ENCODE results near the gene SLC16A4. TPM values are rescaled to one million over a fixed set of nuclear protein-coding genes. Genes with fewer than 3 reads are reported as not detected.
A peak's percentile ranks its signal among the peaks of the same experiment; 100 is the strongest.

Gene SLC16A4
- total and polyA plus RNA-seq, 12 donors, result 1.3 to 3.5 (median 2.4) TPM

DNA sequence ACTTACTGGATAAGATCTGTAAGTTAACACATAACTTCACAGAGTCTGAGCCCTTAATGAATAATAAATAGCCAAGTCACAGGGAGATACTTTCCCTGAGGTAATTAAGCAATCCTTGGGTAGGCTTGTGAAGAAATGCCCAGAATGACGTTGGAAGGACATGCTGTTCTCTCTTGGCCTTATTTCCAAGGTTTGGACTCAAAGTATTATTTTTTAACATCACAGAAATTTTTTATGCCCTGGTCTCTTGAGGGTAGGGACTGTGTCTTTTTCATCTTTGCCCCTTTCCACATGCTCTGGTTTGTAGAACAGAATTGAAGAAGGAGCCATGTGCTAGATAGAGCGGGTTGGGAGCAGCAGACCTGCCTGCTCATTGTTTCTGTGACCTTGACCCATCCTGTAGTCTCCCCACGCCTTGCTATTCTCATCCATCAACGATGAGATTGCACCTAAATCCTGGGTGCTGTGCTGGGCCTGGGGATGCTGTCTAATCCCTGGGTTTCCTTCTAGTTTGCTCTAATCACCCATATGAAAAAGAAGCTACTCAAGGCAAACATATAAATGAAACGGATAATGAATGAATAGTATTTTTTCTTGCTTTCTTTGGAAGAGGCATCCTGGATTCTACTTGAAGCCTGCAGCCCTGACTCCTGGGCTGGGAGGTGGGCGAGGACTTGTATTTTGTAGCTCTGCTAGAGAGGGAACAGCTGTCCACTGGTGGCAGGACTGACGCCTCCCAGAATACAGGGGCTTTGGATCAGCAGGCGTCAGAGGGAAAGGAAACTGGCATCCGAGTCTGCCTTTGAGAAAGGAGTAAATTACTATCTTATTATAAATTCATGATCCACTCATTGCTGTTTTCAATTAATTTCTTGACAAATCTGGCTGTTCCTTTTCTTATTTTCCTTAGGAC, 34.1 kb upstream of the SLC16A4 start:
- H3K27me3 ChIP-seq, result no peaks in the 10 kb centered on the region
- TF ChIP-seq, protein P1, sequence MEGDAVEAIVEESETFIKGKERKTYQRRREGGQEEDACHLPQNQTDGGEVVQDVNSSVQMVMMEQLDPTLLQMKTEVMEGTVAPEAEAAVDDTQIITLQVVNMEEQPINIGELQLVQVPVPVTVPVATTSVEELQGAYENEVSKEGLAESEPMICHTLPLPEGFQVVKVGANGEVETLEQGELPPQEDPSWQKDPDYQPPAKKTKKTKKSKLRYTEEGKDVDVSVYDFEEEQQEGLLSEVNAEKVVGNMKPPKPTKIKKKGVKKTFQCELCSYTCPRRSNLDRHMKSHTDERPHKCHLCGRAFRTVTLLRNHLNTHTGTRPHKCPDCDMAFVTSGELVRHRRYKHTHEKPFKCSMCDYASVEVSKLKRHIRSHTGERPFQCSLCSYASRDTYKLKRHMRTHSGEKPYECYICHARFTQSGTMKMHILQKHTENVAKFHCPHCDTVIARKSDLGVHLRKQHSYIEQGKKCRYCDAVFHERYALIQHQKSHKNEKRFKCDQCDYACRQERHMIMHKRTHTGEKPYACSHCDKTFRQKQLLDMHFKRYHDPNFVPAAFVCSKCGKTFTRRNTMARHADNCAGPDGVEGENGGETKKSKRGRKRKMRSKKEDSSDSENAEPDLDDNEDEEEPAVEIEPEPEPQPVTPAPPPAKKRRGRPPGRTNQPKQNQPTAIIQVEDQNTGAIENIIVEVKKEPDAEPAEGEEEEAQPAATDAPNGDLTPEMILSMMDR (IDR thresholded peaks at IDR 0.05), result no peak
- H3K4me1 ChIP-seq, result peaks cover 0 to 20% (median 11%) of the 10 kb centered on the region in 9 donors
- no peaks in the 10 kb centered on the region for H3K9me3 ChIP-seq
- H3K4me3 ChIP-seq, result no peak overlapping the region
- intact Hi-C loops (cut with DNase I), result no loop called here
- DNase-seq (peak in 1 of 2 donors; percentile 17), ATAC-seq (peak in 7 of 8 donors; percentile 32 to 59 (median 49))
- H3K36me3 ChIP-seq, result no peaks in the 10 kb centered on the region
- WGBS, 2 donors, result 61 to 73% methylated on average over 9 of the region's 9 CpGs
- peak overlapping the region in 9 of 10 donors; percentile 21 to 82 (median 48) for H3K27ac ChIP-seq

GRCh38 chr1:110420874-110421793, 30.3 kb upstream of the SLC16A4 start:
- DNase-seq, result no peak
- H3K9me3 ChIP-seq, result no peaks in the 10 kb centered on the region
- 67 to 82% methylated on average over 2 of the region's 2 CpGs for WGBS, 2 donors
- TF ChIP-seq, protein P1 (IDR thresholded peaks at IDR 0.05), result no peak
- H3K36me3 ChIP-seq, result no peaks in the 10 kb centered on the region
- no peak overlapping the region for H3K27ac ChIP-seq
- no peak overlapping the region for H3K4me3 ChIP-seq
- peak in 1 of 8 donors; percentile 50 for ATAC-seq
- intact Hi-C loops (cut with DNase I), result no loop called here
- H3K4me1 ChIP-seq, result peaks cover 0 to 20% (median 11%) of the 10 kb centered on the region in 9 donors
- H3K27me3 ChIP-seq, result no peaks in the 10 kb centered on the region

GRCh38 chr1:110420023-110420662, 29.3 kb upstream of the SLC16A4 start:
- H3K4me1 ChIP-seq, result peaks cover 0 to 17% (median 6%) of the 10 kb centered on the region in 9 donors
- intact Hi-C loops (cut with DNase I), result no loop called here
- H3K4me3 ChIP-seq, result no peak overlapping the region
- no peaks in the 10 kb centered on the region for H3K36me3 ChIP-seq
- H3K9me3 ChIP-seq, result no peaks in the 10 kb centered on the region
- H3K27me3 ChIP-seq, result no peaks in the 10 kb centered on the region
- ATAC-seq, result peak in 1 of 8 donors; percentile 13
- TF ChIP-seq, protein P1 (IDR thresholded peaks at IDR 0.05), result no peak
- 82 to 89% methylated on average over 10 of the region's 10 CpGs for WGBS, 2 donors
- no peak overlapping the region for H3K27ac ChIP-seq
- DNase-seq, result no peak
